Measurements from ENCODE around the gene CYP3A7. TPM values are rescaled to one million over a fixed set of nuclear protein-coding genes. Genes with fewer than 3 reads are reported as not detected.

Gene CYP3A7
- total and polyA plus RNA-seq, 9 of the 15 experiments (the other 6 are each of a cell fraction or from before 2014, with no cell fraction given), result 0.20 TPM; not detected in 8

DNA sequence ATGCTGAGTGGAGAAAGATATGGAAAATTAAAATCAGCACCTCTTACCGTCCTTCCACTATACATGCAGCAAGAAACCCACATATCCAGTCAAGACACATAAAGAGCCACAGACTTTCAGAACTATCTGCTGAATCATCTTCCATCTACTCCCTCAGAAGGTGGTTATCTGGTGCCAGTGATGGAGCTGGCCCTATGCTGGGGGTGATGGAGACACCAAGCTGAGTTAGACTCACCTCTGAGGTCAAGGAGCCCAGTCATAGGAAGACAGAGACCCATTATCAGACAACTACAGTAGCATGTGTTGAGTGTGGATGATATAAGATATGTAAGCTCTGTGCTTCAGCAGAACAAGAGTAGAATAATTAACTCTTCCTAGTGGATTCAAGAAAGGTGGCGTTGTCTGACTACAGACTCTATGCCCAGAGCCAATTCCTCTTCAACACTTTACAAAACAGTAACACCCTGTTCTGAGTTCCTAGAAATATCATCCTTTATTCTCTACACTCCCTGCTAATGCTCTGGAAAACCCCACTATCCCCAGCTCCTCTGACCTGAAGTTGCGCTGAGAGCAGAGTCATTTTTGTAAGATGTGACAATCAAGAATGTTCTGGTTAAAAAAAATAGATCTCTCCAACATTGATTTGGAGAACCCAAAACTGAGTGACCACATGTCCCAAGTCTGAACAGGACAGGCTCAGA, 69.5 kb downstream of the CYP3A7 start (continued):
- TF ChIP-seq, protein P1, sequence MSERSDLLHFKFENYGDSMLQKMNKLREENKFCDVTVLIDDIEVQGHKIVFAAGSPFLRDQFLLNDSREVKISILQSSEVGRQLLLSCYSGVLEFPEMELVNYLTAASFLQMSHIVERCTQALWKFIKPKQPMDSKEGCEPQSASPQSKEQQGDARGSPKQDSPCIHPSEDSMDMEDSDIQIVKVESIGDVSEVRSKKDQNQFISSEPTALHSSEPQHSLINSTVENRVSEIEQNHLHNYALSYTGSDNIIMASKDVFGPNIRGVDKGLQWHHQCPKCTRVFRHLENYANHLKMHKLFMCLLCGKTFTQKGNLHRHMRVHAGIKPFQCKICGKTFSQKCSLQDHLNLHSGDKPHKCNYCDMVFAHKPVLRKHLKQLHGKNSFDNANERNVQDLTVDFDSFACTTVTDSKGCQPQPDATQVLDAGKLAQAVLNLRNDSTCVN (CRISPR knock-in tag; IDR thresholded peaks at IDR 0.05), result no peak
- TF ChIP-seq, protein P2, sequence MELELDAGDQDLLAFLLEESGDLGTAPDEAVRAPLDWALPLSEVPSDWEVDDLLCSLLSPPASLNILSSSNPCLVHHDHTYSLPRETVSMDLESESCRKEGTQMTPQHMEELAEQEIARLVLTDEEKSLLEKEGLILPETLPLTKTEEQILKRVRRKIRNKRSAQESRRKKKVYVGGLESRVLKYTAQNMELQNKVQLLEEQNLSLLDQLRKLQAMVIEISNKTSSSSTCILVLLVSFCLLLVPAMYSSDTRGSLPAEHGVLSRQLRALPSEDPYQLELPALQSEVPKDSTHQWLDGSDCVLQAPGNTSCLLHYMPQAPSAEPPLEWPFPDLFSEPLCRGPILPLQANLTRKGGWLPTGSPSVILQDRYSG (tag; conservative IDR thresholded peaks at IDR 0.05; ENCODE audit: low read depth), result no peak; the same call in 1 of the 2 replicates
- TF ChIP-seq MYBL2 (IDR thresholded peaks at IDR 0.05; ENCODE audit: low read depth) (no peak), MYBL2 (CRISPR knock-in tag; IDR thresholded peaks at IDR 0.05; ENCODE audit: borderline replicate concordance) (no peak), RAD51 (IDR thresholded peaks at IDR 0.05; ENCODE audit: borderline replicate concordance, low read depth) (no peak), BDP1 (IDR thresholded peaks at IDR 0.05; ENCODE audit: insufficient read depth, insufficient read length) (no peak), ZNF174 (CRISPR knock-in tag; IDR thresholded peaks at IDR 0.05) (no peak), ATF1 (CRISPR knock-in tag; IDR thresholded peaks at IDR 0.05) (no peak), ATF1 (tag; IDR thresholded peaks at IDR 0.05) (peak; percentile 56), TBL1XR1 (IDR thresholded peaks at IDR 0.05; ENCODE audit: low read length in 2 of 2) (peak; percentile 82 to 93), SAP30 (IDR thresholded peaks at IDR 0.05; ENCODE audit: borderline replicate concordance, insufficient read depth, low read depth, low read length, poor library complexity, severe bottlenecking) (no peak), THRAP3 (IDR thresholded peaks at IDR 0.05; ENCODE audit: borderline replicate concordance) (0 out of 2 replicates have a peak, but pooled peaks have one; percentile 11), NFIX (CRISPR knock-in tag; IDR thresholded peaks at IDR 0.05; ENCODE audit: low read depth) (no peak), FOXP1 (CRISPR knock-in tag; IDR thresholded peaks at IDR 0.05) (peak; percentile 42; the same call in 1 of the 2 replicates), ZC3H4 (CRISPR knock-in tag; IDR thresholded peaks at IDR 0.05; ENCODE audit: borderline replicate concordance) (no peak), ETV5 (CRISPR knock-in tag; IDR thresholded peaks at IDR 0.05; ENCODE audit: low read depth) (peak; percentile 36; the same call in 1 of the 2 replicates), ZBTB8A (IDR thresholded peaks at IDR 0.05; ENCODE audit: partially characterized antibody) (no peak), PRMT5 (CRISPR knock-in tag; IDR thresholded peaks at IDR 0.05) (no peak)
- TF ChIP-seq, protein P3, sequence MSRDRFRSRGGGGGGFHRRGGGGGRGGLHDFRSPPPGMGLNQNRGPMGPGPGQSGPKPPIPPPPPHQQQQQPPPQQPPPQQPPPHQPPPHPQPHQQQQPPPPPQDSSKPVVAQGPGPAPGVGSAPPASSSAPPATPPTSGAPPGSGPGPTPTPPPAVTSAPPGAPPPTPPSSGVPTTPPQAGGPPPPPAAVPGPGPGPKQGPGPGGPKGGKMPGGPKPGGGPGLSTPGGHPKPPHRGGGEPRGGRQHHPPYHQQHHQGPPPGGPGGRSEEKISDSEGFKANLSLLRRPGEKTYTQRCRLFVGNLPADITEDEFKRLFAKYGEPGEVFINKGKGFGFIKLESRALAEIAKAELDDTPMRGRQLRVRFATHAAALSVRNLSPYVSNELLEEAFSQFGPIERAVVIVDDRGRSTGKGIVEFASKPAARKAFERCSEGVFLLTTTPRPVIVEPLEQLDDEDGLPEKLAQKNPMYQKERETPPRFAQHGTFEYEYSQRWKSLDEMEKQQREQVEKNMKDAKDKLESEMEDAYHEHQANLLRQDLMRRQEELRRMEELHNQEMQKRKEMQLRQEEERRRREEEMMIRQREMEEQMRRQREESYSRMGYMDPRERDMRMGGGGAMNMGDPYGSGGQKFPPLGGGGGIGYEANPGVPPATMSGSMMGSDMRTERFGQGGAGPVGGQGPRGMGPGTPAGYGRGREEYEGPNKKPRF (IDR thresholded peaks at IDR 0.05; ENCODE audit: low read depth, low read length), result no peak
